Endodermal cell (in vitro differentiated cells): Measurements from ENCODE around the gene CNTN1. TPM values are rescaled to one million over a fixed set of nuclear protein-coding genes. Genes with fewer than 3 reads are reported as not detected.

ENCODE experiments used
- DNase-seq: peaks from one replicate; pipeline ENCODE4 v3.0.0-alpha.2; 2017
- H3K27ac ChIP-seq: 2 replicates; pipeline ENCODE4 v1.5.1; 2013; ENCODE audit warnings: mild to moderate bottlenecking, low read depth, low read length, moderate library complexity
- H3K27me3 ChIP-seq: 2 replicates; pipeline ENCODE4 v1.6.1; 2013; ENCODE audit warnings: mild to moderate bottlenecking, low read length, moderate library complexity; ENCODE audit not compliant: insufficient read depth, control insufficient read depth, poor library complexity, severe bottlenecking
- H3K36me3 ChIP-seq: 2 replicates; pipeline ENCODE4 v1.7.0; 2013; ENCODE audit warnings: mild to moderate bottlenecking, low read length, moderate library complexity; ENCODE audit not compliant: control insufficient read depth, insufficient read depth
- H3K4me1 ChIP-seq: one replicate; pipeline ENCODE4 v1.7.0; 2013; ENCODE audit warnings: low read length; ENCODE audit not compliant: control insufficient read depth, insufficient read depth
- H3K4me3 ChIP-seq: 2 replicates; pipeline ENCODE4 v1.5.1; 2013; ENCODE audit warnings: mild to moderate bottlenecking, low read length, moderate library complexity
- H3K9ac ChIP-seq: 2 replicates; pipeline ENCODE4 v1.6.1; 2013; ENCODE audit warnings: mild to moderate bottlenecking, low read length, moderate library complexity; ENCODE audit not compliant: poor library complexity, severe bottlenecking; ENCODE audit errors: extremely low read depth
- H3K9me3 ChIP-seq: 2 replicates; pipeline ENCODE4 v1.6.1; 2013; ENCODE audit warnings: mild to moderate bottlenecking, low read length, moderate library complexity; ENCODE audit not compliant: control insufficient read depth
- H3K27ac Mint-ChIP-seq: 2 replicates; pipeline ENCODE4 v1.8.0; 2020; ENCODE audit warnings: mixed read lengths
- H3K27me3 Mint-ChIP-seq: 2 replicates; pipeline ENCODE4 v1.8.0; 2021; ENCODE audit warnings: mild to moderate bottlenecking, mixed read lengths; ENCODE audit not compliant: insufficient read depth
- H3K36me3 Mint-ChIP-seq: 2 replicates; pipeline ENCODE4 v1.8.0; 2020; ENCODE audit warnings: low read depth, mixed read lengths
- H3K4me1 Mint-ChIP-seq: 2 replicates; pipeline ENCODE4 v1.8.0; 2020; ENCODE audit warnings: mixed read lengths
- H3K4me3 Mint-ChIP-seq: 2 replicates; pipeline ENCODE4 v1.8.0; 2020; ENCODE audit warnings: mild to moderate bottlenecking, moderate library complexity, mixed read lengths
- H3K9me3 Mint-ChIP-seq: 2 replicates; pipeline ENCODE4 v1.8.0; 2020; ENCODE audit warnings: mild to moderate bottlenecking, mixed read lengths
- WGBS, 2 experiments: methylation state at CpG; one replicate each; pipeline versions ENCODE4 v1.1.5 to v1.1.7; 2013; ENCODE audit warnings: missing lambda C conversion rate in 2 of 2, mixed read lengths in 1 of 2; ENCODE audit not compliant: insufficient coverage in 1 of 2, insufficient read length in 1 of 2; 5-methylcytosine and 5-hydroxymethylcytosine counted together
- total RNA-seq, 2 donors: library from RNA; stranded (reverse); fragmentation: NEBNext Ultra II Directional in 1 of 2; extraction: Animal tissue kit (Norgen Biotek cat#: 25700) in 1 of 2; gene quantifications; 2 replicates in 1 of 2; 3 replicates in 1 of 2; pipeline ENCODE4 v1.2.1, GENCODE V29; 2021
- TF ChIP-seq, protein P1 (sequence below): fragments of 200-600 bp; sonication (generic); conservative IDR thresholded peaks from 2 replicates; pipeline ENCODE4 v1.5.0; 2021; ENCODE audit warnings: antibody characterized with exemption, mild to moderate bottlenecking

Gene CNTN1
- total RNA-seq, 2 donors from 2014 or later, result 8.4 to 8.6 TPM

DNA sequence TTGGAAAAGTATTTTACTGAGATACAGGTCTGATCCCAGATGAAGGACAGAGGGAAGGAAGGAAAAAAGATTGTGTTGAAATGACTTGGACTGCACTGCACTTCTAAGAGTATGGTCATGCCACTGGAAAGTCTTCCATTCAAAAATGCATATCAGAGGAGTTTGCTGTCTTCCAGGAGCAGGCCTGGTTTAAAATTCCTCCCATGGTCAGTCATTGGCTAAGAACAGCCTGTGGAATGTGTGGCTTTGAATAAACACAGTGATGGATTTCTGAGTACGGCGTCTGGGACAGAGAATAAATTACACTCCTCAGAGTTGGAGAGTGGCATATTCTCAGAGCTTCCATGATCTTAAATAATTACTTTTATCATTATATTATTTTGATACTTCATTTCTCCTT is 250.1 kb downstream of the CNTN1 start:
- 100% methylated on average over 2 of the region's 2 CpGs; no CpG with 5 or more reads in 1 of the 2 experiments for WGBS, 2 experiments
- H3K27ac Mint-ChIP-seq, result no peak overlapping the region
- H3K9me3 ChIP-seq, result no peaks in the 10 kb centered on the region
- no peak for DNase-seq
- H3K9ac ChIP-seq, result no peak overlapping the region
- no peaks in the 10 kb centered on the region for H3K36me3 Mint-ChIP-seq
- no peak overlapping the region for H3K4me3 ChIP-seq
- no peaks in the 10 kb centered on the region for H3K27me3 Mint-ChIP-seq
- no peaks in the 10 kb centered on the region for H3K27me3 ChIP-seq
- no peaks in the 10 kb centered on the region for H3K9me3 Mint-ChIP-seq
- H3K27ac ChIP-seq, result no peak overlapping the region
- no peaks in the 10 kb centered on the region for H3K36me3 ChIP-seq
- H3K4me1 ChIP-seq, result no peaks in the 10 kb centered on the region
- H3K4me1 Mint-ChIP-seq, result no peaks in the 10 kb centered on the region
- no peak overlapping the region for H3K4me3 Mint-ChIP-seq
- TF ChIP-seq, protein P1, sequence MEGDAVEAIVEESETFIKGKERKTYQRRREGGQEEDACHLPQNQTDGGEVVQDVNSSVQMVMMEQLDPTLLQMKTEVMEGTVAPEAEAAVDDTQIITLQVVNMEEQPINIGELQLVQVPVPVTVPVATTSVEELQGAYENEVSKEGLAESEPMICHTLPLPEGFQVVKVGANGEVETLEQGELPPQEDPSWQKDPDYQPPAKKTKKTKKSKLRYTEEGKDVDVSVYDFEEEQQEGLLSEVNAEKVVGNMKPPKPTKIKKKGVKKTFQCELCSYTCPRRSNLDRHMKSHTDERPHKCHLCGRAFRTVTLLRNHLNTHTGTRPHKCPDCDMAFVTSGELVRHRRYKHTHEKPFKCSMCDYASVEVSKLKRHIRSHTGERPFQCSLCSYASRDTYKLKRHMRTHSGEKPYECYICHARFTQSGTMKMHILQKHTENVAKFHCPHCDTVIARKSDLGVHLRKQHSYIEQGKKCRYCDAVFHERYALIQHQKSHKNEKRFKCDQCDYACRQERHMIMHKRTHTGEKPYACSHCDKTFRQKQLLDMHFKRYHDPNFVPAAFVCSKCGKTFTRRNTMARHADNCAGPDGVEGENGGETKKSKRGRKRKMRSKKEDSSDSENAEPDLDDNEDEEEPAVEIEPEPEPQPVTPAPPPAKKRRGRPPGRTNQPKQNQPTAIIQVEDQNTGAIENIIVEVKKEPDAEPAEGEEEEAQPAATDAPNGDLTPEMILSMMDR, result no peak

DNA sequence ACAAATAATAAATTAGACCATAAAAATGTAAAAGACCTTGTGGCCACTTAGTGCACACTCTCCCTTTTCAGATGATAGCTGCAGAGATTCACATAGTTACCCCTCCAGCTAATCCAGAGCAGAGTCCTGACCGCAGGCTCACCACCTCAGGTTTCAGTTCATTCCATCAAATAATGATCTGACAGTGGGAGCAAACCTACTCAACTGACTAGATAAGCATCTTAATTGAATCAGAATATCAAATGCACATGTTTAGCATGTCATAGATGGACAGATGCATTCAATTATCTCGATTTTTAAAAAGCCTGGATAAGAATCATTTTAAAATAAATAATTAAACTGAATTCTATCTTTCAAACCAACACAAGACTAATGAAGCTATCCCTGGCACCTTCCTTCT is 253.5 kb downstream of the CNTN1 start:
- H3K4me3 Mint-ChIP-seq, result no peak overlapping the region
- Histone ChIP-seq H3K9ac (no peak overlapping the region), H3K36me3 (no peaks in the 10 kb centered on the region), H3K27me3 (no peaks in the 10 kb centered on the region), H3K9me3 (no peaks in the 10 kb centered on the region), H3K4me1 (no peaks in the 10 kb centered on the region), H3K4me3 (no peak overlapping the region), H3K27ac (no peak overlapping the region)
- no peak for DNase-seq
- H3K27me3 Mint-ChIP-seq, result no peaks in the 10 kb centered on the region
- TF ChIP-seq, protein P1, result no peak
- H3K27ac Mint-ChIP-seq, result no peak overlapping the region
- 91 to 100% methylated on average over 1 to 2 of the region's 2 CpGs for whole genome bisulfite sequencing, 2 experiments
- H3K9me3 Mint-ChIP-seq, result no peaks in the 10 kb centered on the region
- H3K36me3 Mint-ChIP-seq, result no peaks in the 10 kb centered on the region
- H3K4me1 Mint-ChIP-seq, result no peaks in the 10 kb centered on the region

DNA sequence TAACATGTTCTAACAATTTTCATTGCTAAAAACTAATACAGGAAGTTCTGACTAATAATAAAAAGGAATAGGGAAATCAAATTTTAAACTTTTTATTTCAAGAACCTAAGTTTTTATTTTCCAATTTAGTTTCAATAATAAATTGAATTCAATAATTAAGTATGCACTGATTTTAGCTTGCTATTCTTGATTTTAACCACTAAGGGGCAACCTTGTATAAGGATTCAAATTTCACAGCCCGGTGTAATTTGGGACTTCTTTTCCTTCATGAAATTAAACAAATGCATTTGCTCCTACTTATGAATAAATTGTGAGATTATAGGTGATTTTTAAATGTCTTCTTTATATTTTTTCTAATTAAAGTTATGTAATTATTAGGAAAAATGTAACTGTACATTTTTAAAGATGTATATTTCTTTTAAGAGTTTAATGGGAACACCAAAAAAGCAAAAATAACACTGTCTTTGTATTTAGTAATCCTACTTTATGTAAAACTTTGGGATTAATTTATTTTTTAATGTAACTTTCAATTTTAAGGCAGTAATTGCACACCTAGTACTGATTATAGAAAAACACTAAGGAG is 254.5 kb downstream of the CNTN1 start:
- Histone ChIP-seq H3K36me3 (no peaks in the 10 kb centered on the region), H3K27me3 (no peaks in the 10 kb centered on the region), H3K9ac (no peak overlapping the region), H3K4me3 (no peak overlapping the region), H3K9me3 (no peaks in the 10 kb centered on the region), H3K4me1 (no peaks in the 10 kb centered on the region), H3K27ac (no peak overlapping the region)
- no peak overlapping the region for H3K27ac Mint-ChIP-seq
- DNase-seq, result no peak
- H3K4me3 Mint-ChIP-seq, result no peak overlapping the region
- H3K36me3 Mint-ChIP-seq, result no peaks in the 10 kb centered on the region
- no peaks in the 10 kb centered on the region for H3K9me3 Mint-ChIP-seq
- H3K4me1 Mint-ChIP-seq, result no peaks in the 10 kb centered on the region
- WGBS, 2 experiments, result 0% methylated on average over 1 of the region's 1 CpG; no CpG with 5 or more reads in 1 of the 2 experiments
- TF ChIP-seq, protein P1, result peak; percentile 88
- H3K27me3 Mint-ChIP-seq, result no peaks in the 10 kb centered on the region
